GM18870 (cell line): Measurements from ENCODE around the gene RIMBP3B.
"Not testable (repeated sequence)": the region's sequence is repeated elsewhere in the genome, so short reads cannot be mapped to it uniquely, and the experiment has no call there.

ENCODE experiments used
- ATAC-seq: cut with Tn5 transposase; IDR thresholded peaks from one replicate; pipeline ENCODE4 v1.9.1; 2021; ENCODE audit warnings: moderate library complexity; ENCODE audit not compliant: unreplicated experiment

Gene RIMBP3B, protein sequence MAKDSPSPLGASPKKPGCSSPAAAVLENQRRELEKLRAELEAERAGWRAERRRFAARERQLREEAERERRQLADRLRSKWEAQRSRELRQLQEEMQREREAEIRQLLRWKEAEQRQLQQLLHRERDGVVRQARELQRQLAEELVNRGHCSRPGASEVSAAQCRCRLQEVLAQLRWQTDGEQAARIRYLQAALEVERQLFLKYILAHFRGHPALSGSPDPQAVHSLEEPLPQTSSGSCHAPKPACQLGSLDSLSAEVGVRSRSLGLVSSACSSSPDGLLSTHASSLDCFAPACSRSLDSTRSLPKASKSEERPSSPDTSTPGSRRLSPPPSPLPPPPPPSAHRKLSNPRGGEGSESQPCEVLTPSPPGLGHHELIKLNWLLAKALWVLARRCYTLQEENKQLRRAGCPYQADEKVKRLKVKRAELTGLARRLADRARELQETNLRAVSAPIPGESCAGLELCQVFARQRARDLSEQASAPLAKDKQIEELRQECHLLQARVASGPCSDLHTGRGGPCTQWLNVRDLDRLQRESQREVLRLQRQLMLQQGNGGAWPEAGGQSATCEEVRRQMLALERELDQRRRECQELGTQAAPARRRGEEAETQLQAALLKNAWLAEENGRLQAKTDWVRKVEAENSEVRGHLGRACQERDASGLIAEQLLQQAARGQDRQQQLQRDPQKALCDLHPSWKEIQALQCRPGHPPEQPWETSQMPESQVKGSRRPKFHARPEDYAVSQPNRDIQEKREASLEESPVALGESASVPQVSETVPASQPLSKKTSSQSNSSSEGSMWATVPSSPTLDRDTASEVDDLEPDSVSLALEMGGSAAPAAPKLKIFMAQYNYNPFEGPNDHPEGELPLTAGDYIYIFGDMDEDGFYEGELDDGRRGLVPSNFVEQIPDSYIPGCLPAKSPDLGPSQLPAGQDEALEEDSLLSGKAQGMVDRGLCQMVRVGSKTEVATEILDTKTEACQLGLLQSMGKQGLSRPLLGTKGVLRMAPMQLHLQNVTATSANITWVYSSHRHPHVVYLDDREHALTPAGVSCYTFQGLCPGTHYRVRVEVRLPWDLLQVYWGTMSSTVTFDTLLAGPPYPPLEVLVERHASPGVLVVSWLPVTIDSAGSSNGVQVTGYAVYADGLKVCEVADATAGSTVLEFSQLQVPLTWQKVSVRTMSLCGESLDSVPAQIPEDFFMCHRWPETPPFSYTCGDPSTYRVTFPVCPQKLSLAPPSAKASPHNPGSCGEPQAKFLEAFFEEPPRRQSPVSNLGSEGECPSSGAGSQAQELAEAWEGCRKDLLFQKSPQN (N-terminal part only)

DNA sequence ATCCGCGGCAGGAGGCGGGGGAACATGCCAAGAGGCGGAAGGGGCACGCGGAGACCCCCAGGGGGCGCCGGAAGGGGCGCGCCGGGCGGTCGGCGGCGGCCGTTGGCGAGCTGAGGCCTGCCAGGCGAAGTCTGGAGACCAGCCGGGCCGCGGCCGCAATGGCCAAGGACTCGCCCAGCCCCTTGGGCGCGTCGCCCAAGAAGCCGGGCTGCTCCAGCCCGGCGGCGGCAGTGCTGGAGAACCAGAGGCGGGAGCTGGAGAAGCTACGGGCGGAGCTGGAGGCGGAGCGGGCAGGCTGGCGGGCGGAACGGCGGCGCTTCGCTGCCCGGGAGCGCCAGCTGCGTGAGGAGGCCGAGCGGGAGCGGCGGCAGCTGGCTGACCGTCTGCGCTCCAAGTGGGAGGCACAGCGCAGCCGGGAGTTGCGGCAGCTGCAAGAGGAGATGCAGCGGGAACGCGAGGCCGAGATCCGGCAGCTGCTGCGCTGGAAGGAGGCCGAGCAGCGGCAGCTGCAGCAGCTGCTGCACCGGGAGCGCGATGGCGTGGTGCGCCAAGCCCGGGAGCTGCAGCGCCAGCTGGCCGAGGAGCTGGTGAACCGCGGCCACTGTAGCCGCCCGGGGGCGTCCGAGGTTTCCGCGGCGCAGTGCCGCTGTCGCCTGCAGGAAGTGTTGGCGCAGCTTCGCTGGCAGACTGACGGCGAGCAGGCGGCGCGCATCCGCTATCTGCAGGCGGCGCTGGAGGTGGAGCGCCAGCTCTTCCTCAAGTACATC is at the start of gene RIMBP3B:
Gene RIMBP3B, plus strand, starts transcription at position 51 of the 767 bp plus-strand sequence. Its CDS starts 108 bp downstream, at position 159.
- ATAC-seq, result not testable (repeated sequence)

DNA sequence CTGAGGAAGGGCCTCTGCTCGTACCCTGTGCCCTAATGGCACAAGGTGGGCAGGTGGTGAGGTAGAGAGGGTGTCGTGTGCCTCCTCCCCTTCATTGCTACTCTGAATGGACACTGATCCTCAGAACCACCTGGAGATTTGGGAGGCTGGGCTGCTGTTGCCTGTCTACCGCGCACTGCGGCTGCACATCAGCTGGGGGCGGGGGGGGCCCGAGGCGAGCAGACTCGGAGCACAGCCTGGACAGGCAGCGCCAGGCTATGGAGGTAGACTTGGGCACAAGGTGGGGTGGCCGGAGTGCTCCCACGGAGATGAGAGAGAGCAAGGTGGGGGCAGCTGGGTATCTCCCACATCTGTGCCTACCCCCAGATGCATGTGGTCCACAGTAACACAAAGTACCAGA is 26.0 kb upstream of the RIMBP3B start:
- not testable (repeated sequence) for ATAC-seq

DNA sequence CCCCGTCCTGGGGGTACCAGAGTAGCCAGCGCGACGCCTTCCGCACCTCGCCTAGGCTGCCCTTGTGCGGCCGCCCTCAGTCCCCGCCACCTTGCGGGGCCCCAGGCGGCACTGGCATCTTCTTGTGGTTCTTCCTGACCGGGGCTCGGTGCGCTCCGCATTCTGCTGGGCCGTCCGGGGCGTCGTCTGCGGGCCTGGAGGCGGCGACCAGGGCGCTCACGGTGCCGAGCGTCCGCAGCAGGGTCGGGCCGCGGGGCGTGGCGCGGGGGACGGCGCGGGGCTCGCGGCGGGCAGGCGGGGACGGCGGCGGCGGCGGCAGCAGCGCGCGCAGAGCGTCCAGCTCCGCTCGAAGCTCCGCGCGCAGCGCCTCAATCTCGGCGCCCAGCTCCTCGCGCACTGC is 23.0 kb upstream of the RIMBP3B start:
- not testable (repeated sequence) for ATAC-seq

DNA sequence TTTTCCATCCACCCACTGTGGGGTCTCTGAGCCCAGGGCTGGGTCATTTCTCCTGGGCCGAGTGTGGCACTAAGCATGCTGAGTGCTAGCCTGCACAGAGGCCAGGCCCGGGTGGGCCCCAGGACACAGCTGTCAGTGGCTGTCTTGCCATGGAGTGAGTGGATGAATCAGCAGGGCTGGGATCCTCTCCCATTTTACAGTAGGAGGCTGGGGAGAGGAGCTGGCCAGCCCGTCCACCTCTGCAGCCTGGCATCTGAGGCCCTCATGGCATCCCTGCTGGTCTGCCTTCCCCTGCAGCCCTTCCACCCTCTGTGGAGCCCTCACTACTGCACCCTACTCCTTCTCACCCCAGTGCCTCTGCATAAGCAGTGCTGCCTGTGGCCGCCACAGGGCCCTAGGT is 21.1 kb upstream of the RIMBP3B start:
- not testable (repeated sequence) for ATAC-seq

DNA sequence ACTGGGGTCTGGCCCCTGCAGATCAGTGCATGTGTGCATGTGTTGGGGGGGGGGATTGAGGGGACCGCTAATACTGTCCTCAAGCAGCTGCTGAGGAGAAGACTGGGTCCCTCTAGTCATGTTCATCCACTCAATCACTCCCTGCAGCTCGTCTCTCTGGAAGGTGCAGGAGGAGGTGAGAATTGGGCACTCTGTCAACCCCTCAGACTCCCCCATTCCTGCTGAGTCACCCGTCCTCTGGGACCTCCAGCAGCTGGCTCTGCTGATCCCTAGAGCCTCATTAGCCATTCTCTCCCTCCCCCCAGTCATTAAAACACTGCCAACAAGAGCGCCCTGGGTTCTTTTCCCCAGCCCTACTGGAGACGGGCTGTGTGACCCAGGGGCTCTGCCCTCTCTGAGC is 20.5 kb upstream of the RIMBP3B start:
- ATAC-seq, result not testable (repeated sequence)

DNA sequence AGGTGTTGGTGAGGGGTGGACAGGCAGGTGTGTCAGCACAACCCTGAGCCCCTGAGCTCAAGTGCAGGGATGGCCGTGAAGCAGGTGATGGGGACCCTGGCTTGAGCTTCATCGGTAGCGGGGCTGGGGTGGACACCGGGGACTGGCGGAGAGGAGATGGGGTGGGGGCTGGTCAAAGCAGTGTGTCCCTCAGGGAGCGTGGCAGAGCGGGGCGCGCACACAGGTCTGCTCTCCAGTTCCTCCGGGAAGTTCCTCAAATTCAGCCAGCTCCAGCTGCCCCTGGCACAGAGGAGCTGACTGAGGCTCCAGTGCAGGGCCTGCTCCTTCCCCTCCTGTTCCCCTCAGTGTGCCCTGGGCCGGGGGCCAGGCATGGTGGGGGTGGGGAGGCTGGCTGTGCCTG is 19.7 kb upstream of the RIMBP3B start:
- not testable (repeated sequence) for ATAC-seq

DNA sequence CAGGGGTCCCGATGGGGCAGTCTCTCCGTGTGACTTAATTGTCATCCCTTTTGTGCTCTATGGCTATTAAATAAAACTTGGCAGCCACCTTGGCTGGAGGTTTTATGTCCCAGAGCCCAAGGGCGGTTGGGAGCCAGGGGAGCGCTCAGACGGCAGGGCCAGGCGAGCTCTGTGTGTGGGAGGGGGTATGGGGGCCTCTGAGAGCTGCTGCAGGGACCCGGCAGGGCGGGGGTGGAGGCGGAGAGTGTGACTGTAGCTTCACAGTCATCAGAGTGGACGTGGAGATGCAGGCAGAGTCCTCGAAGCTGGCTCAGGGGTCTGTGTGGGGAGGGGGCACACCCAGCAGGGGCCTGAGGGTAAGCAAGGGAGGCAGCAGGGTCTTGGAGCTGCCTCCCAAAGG is 19.2 kb upstream of the RIMBP3B start:
- not testable (repeated sequence) for ATAC-seq

DNA sequence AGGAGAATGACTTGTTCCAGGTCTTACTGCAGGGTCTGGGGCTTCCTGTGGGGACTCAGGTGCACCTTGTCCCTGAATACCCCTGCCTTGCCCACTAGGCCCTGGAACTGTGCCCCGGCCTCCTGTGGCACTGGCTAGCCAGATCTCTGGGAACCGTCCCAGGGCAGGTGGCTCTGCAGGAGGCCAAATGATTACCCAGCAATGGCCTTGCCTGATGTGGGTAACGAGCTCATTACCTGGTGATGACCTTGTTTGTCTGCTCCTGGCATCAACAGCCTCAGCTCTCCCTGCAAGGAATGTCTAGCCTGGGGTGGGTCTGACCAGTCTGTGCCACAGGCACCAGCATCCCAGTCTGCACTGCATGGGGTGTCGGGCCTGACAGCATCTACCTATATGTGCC is 18.2 kb upstream of the RIMBP3B start:
- ATAC-seq, result not testable (repeated sequence)

DNA sequence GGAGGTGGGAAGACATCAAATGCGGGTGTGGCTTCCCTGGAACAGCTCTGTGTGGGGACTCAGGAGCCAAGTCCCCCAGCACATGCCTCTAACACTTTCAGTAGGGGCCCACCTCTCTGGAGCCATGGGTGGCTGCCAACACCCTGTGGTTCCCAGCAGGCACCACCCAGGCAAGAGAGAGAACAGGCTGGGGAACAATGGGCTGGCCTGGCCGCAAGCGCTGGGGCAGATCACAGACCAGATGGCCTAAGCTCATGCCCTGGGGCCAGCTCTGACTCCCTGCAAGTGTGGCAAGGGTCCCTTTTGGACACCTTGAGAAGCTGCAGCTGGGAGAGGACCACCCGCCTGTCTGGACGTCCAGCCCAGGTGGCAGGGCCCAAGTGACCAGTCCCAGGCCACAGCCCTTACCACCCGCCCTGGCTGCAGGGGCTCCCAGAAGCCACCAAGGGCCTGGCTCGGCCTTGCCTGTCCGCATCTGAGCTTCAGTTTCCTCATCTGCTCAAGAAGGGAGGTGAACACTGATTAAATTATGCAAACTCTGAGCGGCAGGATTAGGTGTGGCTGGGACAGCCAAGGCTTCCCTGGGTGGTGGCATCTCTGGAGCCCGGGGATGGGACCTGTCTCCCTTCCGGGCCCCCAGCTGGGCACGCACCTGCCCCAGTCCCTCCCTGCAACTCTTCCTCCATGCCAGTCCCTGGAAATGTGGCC is 14.8 kb upstream of the RIMBP3B start:
- ATAC-seq, result not testable (repeated sequence)

DNA sequence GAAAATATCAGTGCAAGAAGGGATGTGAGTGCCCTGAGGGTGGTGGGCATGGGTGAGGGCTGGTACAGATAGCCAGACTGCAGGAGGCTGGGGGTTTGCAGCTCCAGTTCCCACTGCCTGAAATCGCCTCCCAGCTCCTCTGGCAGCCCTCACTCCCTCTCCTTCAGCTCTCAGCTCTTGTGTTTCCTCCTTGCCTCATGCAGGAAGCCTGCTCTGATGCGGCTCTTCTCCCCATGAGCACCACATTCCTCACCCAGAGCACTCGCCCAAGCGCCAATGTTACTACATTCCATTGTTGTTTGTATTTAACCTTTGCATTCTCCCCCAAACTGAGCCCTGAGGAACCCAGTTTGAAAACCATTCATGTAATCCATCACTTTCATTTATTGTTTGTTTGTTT is 7.7 kb upstream of the RIMBP3B start:
- not testable (repeated sequence) for ATAC-seq

DNA sequence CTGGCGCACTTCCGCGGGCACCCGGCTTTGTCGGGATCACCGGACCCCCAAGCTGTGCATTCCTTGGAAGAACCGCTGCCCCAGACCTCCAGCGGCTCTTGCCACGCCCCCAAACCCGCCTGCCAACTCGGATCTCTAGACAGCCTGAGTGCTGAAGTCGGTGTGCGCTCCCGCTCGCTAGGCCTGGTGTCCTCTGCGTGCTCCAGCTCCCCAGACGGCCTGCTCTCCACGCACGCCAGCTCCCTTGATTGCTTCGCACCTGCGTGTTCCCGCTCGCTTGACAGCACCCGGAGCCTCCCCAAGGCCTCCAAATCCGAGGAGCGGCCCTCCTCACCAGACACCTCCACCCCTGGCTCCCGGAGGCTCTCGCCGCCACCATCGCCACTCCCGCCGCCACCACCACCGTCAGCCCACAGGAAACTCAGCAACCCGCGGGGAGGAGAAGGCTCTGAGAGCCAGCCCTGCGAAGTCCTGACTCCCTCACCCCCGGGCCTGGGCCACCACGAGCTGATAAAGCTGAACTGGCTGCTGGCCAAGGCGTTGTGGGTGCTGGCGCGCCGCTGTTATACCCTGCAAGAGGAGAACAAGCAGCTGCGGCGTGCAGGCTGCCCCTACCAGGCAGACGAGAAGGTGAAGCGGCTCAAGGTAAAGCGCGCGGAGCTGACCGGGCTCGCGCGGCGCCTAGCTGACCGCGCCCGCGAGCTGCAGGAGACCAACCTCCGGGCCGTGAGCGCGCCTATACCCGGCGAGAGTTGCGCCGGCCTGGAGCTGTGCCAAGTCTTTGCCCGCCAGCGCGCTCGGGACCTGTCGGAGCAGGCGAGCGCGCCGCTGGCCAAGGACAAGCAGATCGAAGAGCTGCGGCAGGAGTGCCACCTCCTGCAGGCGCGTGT is 1.2 kb downstream of the RIMBP3B start:
- ATAC-seq, result not testable (repeated sequence)

DNA sequence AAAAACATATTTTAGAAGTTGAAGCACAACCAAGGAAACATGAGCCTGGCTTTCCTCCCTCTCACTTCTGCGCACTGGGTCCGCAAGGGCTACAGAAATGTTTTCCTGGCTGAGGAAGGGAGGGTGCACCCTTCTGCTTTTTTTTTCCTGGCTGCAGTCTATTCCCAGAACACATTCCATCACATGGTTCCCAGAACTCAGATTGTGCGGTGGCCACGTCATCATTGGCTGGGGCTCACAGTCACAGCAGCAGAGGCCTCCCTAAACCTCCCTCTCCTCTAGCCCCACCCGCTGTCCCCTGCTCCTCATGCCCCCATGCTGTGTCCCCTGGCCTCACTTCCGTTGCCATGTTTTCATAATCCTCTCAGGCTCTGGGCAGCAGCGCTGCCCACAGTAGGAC is 5.9 kb downstream of the RIMBP3B start:
- not testable (repeated sequence) for ATAC-seq

DNA sequence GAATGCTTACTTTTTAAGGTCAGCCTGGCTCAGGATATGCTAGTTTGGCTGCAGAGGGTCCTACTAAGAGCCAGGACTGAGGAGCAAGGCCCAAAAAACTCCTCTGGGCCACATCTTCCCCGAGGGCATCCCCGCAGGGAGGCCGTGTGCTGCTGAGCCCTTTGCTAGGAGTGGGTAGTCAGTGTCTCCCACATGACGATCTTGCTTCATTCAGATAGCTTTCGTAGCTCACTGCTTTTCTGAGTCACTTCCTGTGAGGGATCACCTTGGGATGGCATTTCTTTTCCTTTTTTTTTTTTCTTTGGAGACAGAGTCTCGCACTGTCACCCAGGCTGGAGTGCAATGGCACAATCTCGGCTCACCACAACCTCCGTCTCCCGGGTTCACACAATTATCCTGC is 6.5 kb downstream of the RIMBP3B start:
- not testable (repeated sequence) for ATAC-seq

DNA sequence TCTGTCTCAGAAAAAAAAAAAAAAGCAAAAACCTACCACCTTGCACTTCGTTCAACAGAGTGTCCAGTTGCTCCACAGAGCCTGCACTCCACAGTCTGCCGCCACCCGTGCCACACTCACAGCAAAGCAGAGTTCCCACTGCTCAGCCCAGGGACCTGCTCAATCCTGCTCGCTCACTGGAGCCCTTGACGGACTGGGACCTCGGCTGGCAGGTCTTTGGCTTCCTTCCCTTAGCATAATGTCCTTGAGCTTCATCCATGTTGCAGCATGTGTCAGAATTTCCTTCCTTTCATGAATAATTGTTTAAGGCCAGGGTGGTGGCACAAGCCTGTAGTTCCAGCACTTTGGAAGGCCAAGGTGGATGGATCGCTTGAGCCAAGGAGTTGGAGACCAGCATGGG is 11.1 kb downstream of the RIMBP3B start:
- not testable (repeated sequence) for ATAC-seq

DNA sequence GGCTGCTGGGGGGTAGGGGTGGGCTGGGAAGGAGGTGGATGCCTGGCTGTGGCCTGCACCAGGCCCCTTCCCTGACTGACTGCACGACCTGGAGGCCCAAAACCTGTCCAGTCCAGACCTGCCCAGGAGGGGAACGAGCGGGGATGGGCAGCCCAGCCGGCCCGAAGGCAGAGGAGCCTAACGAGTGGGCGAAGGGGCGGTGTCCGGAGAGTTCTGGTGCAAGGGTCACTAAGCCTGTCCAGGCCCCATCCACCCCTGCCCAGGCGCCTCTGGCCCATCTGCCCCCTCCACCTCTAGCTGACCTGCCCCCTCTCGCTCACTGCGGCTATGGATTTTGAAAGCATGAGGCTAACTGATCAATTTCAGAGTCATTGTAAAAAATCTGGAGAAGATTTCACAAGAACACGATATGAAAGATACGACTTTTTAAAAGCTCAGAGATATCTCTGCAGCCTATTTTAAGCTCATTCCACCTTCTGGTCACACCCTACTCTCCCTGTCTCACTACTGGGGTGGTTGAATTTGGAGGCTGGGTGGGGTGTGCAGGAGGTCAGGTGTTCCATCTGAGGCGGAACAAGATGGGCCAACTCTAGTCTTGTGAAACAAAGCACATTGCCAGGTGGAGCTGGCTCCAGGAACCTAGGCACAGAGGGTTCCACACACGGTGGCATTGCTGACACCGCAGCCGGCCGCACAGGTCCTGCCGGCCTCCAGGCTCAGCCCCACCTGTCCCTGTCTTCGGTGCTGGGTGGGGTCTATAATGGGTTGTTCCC is 17.8 kb downstream of the RIMBP3B start:
- not testable (repeated sequence) for ATAC-seq

DNA sequence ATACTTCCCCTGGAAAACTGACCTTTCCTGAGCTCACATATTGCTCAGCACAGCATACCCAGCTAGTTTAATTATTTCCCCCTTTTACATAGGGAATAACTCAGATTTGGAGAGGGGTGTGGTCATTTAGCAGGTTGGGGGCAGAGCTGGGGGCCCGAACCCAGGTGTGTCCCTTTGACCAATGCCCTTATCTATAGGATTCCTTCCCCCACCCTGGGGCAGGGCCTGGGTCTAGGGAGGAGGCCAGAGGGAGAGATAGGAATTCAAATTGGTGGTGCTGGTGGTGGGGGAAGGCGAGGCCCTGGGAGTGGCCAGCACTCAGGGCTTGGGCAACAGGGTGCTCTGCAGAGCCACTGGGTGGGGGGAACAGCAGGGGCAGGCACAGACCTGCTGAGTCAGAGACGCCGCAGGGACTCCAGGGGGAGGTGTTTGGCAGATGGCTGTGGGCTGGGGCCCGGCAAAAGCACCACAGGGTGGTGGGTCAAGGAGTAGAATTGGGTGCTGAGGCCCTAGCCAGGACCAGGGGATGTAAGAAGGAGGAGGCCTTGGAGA is 19.3 kb downstream of the RIMBP3B start:
- not testable (repeated sequence) for ATAC-seq

DNA sequence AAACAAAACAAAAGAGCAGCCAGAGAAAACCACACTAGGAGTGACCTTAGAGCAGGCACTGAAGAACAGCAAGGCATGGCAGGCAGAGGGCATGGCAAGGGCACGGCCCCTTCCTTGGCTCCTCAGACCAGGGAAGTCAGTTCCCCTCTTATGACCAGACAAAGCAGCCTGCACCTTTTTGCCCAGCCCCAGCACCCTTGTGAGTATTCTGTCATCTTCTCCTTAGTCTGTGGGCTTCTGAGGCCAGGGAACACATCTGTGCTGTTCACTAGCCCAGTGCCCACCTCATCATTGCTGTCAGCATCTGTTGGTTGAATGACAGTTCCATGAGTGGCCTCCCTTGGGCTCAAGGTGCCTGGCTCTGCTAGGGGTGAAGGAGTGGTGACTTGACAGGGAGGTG is 23.6 kb downstream of the RIMBP3B start:
- ATAC-seq, result not testable (repeated sequence)
